GM18858 (cell line): ENCODE data around the gene CDK14.
"Not testable (repeated sequence)": the region's sequence is repeated elsewhere in the genome, so short reads cannot be mapped to it uniquely, and the experiment has no call there.

Experiments
- ATAC-seq: cut with Tn5 transposase; IDR thresholded peaks from one replicate; pipeline ENCODE4 v1.9.1; 2021; ENCODE audit not compliant: unreplicated experiment

CDK14 gene

DNA sequence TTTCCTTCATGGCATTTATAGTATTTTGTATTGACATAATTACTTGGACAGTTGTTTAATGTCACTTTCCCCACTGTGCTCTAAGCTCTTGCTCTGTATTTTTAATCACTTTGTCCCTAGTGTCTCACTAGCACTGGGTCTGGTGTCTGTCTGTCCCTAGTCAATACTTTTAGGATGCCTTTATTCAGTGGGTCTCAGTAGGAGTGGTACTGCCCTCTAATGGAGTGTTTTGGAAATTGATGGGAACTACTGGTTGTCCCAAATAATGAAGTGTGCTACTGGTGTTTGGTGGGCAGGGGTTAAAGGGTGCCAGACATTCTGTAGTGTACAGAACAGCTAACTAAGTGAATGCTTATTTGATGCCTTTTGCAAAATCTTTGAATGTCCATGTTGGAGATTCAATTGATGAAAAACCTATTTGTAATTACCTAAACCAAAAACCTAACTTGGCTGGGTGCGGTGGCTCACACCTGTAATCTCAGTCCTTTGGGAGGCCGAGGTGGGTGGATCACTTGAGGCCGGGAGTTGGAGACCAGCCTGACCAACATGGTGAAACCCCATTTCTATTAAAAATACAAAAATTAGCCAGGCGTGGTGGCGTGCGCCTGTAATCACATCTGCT is 33.3 kb downstream of the CDK14 start:
- ATAC-seq, result peak; percentile 68

DNA sequence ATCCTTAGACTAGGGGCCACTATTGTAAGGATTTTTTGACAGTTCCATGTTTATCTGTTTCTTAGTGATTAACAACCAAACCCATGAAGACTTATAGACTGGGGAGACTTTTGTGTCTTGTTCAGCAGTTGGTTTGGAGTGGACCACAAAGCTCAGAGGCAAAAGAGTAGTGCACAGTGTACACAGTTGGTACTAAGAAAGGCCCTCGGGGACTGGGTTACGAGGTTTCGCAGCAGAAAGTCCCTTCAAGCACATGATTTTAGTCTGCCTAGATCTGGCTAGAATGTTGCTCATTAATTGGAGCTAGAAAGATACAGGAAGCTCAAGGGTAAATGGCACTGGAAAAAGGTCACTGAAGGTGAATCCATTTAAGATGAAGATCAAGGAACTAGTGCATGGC is 35.4 kb downstream of the CDK14 start:
- no peak for ATAC-seq

DNA sequence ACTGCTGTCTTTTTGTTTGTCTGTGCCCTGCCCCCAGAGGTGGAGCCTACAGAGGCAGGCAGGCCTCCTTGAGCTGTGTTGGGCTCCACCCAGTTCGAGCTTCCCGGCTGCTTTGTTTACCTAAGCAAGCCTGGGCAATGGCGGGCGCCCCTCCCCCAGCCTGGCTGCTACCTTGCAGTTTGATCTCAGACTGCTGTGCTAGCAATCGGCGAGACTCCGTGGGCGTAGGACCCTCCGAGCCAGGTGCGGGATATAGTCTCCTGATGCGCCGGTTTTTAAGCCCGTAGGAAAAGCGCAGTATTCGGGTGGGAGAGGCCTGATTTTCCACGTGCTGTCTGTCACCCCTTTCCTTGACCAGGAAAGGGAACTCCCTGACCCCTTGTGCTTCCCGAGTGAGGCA is 43.6 kb downstream of the CDK14 start:
- ATAC-seq, result not testable (repeated sequence)

GRCh38 chr7:90642978-90643377 is 46.9 kb downstream of the CDK14 start:
- no peak for ATAC-seq

GRCh38 chr7:90645784-90646183 is 49.7 kb downstream of the CDK14 start:
- no peak for ATAC-seq

GRCh38 chr7:90648107-90648506 is 52.0 kb downstream of the CDK14 start:
- no peak for ATAC-seq

GRCh38 chr7:90648834-90649233 is 52.7 kb downstream of the CDK14 start:
- no peak for ATAC-seq

DNA sequence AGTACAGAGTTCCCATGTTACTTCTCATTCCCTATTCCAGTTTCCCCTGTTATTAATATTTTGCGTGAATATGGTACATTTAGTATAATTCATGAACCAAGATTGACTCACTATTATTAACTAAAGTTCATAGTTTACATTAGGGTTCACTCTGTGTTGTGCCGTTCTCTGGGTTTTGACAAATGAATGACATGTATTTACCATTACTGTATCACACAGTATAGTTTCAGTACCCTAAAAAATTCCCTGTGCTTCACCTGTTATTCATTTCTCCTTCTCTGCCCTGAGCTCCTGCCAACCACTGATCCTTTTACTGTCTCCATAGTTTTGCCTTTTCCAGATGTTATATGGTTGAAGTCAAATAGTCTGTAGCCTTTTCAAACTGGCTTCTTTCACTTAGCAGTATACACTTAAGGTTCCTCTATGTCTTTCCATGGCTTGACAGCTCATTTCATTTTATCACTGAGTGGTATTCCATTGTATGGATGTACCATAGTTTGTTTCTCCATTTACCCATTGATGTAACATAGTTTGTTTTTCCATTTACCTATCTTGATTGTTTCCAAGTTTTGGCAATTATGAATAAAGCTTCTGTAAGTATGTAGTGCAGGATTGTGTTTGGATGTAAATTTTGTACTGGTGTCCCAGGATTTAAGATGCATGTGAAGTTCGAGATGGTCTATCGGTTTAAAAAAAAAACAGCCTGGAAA is 58.8 kb downstream of the CDK14 start:
- ATAC-seq, result no peak

GRCh38 chr7:90655566-90655965 is 59.4 kb downstream of the CDK14 start:
- peak; percentile 47 for ATAC-seq

DNA sequence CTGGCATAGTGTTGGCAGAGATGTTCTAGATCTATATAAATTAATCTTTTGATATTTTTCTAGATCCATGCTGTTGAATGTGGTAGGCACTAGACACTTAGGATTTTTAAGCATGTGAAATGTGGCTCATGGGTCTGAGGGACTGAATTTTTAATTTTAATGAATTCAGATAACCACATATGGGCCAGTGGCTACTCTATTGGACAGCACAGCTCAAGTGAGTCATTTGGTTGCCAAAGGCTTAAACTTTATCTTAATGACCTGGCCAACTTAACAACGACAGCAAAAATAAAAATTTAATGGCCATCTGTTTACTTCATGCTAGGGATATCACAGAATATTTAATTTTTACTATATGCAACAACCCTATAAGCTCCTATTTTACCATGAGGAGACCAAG is 61.4 kb downstream of the CDK14 start:
- no peak for ATAC-seq

DNA sequence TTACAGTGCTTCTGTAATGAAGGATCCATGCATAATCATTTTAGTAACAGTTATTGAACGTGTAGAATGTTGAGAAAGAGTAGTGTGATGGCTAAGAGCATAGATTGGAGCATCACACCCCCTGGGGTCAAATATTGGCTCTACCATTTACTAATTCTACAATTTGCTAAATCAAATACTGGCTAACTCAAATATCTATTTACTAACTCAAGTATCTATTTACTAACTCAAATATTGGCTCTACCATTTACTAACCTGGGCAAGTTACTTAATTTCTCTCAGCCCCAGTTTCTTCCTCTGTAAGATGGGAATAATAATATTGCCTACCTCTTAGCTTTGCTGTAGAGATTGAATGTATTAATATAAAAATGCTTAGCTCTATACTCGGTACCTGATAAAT is 64.0 kb downstream of the CDK14 start:
- no peak for ATAC-seq

DNA sequence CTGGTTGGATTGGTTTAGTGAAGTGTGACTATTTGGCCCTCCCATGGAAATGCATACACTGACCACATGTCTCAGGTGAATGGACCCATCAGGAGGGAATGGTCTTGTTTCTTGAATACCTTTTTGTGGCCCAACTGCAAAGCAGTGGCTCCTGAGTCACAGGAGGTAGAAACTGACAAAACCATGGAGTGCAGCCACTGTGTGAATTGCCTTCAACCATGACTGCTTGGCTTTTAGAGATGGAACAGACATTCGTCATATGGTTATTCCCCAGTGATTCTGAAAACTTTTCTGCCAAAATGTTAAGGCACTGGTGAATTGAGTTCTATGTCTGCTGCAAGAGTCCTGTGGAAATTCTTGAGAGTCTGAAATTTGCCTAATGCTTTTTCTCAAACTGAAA is 64.7 kb downstream of the CDK14 start:
- ATAC-seq, result peak; percentile 66

- no peak for ATAC-seq
Observed at GRCh38 chr7:90661290-90662151, 65.4 kb downstream of the CDK14 start.

DNA sequence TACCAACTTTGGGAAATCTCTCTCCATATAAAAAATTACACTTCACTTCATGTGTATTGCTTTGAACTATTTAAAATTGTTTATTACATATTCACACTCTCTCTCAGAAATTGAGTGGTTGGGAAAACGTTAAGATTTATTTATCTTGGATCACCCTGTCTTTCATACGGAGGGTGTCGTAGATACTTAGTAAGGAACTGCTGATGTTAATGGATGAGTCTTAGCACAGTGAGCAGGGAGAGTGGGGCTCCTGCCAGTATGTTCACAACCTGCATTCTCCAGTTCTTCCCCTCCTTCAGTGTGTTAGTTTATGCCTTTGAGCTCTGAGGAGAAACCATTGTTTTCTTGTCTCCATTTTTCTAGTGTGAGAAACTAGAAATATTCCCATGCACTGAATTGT is 67.1 kb downstream of the CDK14 start:
- ATAC-seq, result no peak

DNA sequence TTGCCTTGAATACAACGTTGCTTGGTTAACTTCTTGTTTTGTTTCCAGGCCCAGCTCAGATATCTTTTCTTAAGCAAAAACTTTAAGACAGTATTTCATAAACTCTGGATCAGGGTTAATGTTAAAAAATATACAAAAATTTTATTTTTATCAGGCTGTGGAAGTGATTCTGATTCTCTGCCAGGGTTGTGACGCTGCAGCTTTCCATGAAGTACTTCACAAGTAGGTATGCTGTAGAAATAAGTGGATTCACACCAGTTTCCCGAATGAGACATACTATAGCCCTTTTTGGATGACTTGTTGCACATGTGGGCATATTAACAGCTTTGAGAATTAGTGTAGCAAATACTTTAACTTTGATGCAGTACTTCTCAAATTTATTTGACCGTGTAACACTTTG is 70.1 kb downstream of the CDK14 start:
- ATAC-seq, result no peak

- no peak for ATAC-seq
Observed at GRCh38 chr7:90668992-90669391, 72.9 kb downstream of the CDK14 start.

DNA sequence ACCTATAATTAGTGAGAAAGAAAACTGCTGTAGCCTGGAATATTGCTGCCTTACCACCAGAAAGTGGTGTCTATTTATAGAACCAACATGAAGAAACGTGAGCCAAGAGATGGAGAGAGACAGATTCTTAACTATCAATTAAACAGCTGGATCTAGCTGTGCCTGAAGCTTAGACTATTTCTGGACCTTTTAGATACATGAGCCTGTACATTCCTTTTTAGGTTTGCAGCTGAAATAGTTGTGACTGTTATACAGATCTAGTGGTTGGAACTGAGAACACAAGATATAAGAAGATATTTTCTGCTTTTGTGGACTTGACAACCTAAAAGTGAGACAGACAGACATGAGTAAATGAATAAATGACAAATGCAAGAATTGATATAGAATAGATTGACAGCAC is 73.4 kb downstream of the CDK14 start:
- ATAC-seq, result peak; percentile 41

GRCh38 chr7:90671571-90671970 is 75.5 kb downstream of the CDK14 start:
- no peak for ATAC-seq

- no peak for ATAC-seq
Observed at GRCh38 chr7:90672210-90672609, 76.1 kb downstream of the CDK14 start.

DNA sequence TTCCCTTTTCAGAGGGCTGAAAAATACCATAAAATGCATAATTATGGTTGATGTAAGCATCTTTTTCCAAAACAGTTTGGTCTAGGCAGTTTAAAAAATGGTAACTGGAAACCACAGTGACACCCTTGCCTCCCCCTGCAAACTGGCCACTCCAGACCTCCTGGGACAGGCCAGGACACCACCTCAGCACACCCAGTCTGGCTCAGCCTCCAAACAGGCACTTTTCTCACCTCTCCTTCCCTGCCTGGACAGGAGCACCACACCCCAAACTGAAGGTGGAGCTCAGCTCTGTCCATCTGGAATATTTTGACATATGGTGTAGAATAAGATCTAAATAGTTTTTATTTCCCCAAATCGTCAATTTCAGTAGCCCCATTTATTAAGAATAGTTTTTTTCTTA is 78.5 kb downstream of the CDK14 start:
- no peak for ATAC-seq

DNA sequence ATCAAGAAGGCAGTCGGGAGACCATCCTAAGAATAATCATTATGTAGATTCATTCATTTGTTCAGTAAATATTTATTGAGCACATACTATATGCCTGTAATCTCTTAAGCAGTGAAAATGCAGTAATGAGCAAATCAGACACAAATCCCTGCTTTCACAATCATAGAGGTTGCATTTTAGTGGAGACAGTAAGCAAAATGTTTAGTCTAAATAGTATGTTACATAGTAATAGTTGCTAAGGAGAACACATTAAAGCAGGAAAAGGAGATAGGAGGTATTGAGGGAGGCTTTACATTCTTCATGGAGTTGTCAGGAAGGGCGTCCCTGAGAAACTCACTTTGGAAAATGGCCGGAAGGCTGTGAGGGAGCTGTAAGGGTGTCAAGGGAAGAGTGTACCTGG is 79.9 kb downstream of the CDK14 start:
- no peak for ATAC-seq
